HG02981 (cell line): ENCODE measurements around the gene F13A1.

Experiments
- ATAC-seq: cut with Tn5 transposase; IDR thresholded peaks from one replicate; pipeline ENCODE4 v1.9.1; 2021; ENCODE audit warnings: mild to moderate bottlenecking, moderate library complexity; ENCODE audit not compliant: unreplicated experiment

The F13A1 gene

DNA sequence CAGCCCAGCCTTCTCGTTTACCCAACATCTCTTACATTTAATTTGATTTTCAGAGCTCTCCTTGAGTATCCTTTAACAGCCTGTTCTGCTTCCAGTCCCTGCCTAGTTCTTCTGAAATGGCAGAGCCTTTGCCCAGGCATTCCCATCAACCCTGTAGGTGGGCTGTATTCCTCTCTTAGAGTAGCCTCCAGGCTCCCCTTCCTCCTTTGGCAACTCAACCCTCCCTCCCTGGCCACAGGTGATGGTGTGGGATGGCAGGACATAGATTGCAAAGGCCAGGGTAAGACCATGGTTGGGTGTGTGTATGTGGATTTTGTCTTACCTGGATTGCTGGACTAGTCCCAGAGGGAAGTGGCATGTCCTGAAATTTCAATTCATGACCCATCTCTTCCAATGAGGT, 125.4 kb downstream of the F13A1 start:
- no peak for ATAC-seq

DNA sequence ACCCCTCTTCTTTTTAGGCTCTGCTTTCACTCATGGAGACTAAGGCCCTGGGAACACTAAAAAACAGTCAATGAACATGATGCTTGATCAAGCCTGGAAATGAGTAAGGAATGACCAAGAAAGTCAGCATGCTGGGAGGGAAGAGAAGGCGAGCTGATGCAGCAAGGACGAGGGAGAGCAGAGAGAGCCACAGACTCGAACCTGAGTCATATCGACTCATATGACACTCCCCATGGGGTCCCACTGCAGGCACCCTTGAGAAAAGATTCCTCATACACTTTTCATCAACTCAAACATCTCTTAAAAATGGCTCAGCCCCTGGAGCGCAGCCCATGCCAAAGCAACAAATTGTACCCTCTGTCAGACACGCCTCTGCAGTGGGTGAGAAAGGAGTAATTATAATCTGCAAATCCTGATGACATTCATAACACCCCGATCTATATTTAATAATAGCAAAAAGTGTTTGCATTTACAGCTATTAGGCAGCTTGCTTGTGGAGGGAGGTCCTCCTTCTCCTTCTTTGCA, 127.2 kb downstream of the F13A1 start:
- no peak for ATAC-seq

DNA sequence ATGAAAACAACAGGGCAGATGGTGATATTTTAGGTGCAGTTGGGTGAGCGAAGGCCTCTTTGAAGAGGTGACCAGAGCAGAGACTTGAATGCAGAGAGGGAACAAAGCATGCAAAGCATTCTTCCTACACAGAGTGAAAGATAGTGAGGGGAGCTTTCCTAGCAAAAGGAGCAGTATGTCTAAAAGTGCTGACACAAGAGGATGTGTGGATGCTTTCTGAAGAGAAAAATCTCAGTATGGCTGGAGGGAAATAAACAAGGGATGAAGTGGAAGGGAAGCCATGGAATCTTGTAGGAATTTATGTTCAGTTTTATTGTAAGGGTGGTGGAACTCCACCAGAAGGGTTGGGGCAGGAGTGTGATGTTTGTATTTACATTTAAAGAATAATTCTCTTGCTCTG, 128.6 kb downstream of the F13A1 start:
- no peak for ATAC-seq

DNA sequence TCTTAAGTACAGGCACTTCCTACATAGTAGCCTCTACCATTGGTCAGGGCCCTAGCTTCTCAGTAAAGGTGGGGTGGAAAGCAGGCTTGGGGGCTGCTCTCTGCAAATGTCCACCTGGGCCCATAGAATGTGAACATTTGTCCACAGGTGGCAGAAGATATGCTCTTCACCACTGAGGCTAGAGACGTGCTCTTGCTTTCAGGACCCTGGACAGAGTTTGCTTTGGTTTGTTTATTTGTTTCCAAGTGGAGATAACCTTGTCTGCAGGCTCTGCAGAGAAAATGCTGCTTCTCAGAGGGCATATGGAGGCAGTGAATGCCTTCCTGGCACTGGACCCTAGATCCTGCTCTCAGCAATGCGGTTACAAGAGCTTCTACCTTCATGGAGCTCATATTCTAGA, 129.0 kb downstream of the F13A1 start:
- ATAC-seq: no peak

DNA sequence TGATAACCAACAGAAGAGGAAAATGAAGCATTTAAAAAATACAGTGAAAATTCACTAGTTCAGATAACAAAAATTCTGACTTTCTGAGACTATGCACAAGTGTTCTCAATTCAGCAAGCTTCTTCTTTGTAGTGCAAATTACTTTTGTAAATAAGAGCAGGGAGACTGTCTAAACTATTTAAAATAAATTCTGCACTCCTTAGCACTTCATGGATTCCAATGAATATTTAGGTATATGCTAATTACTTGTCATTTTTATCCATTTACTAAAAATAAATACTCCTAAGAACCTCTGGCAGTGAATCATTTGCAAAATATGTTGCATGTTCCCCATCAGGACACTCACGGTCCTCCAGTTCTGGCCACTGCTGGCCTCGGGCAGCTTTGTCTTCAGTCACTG, 139.8 kb downstream of the F13A1 start:
- no peak for ATAC-seq

DNA sequence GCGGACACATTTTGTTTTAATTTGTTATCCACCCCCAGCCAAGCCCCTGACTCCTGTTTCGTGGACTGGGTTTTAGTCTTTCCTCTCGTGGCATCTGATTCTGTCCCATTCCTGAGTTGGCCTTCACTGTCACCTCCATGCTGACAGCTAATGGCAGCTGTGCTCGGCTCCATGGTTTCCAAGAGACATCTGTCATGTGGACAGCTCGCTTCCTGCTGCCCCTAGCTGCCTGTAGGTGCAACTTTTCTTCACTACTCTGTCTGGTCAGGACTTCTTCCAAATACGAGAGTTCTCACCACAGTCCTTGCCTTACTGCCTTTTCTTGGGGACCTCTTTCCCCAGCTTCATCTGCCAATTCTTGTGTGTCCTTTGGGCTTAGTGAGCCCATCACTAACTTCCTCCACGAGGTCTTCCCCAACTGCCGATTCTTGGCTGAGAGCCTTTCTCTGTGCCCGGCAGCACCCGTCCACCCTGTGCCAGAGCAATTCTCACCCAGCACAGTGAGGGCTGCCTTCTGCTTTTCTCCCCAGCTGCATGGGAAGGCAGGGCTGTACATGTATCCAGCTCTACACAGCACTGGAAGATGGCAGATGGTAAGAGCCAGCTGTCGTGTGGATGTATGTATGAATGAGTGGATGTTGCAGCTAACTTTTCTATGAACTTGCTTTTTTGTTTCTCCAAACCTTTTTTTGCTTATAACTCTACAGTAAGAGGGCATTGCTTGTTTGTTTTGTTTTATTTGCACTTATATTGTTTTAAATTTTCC, 140.4 kb downstream of the F13A1 start:
- no peak for ATAC-seq

DNA sequence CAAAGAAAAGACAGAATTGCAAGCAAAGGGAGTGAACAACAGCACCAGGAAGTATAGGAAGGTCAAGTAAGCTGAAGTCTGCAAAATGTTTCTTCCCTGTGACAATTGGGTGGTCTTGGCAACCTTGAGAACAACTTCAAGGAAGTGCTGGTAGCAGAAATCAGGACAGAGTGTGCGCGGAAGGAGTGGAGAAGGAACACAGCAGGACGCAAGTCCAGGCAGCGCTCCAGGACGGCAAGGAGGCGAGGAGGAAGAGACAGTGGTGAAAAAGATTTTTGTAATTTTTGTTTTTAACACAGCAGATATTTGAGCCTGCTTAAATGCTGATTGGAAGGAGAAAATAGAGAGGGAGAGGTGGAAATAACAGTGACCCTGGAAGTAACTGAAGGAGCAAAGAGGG, 141.7 kb downstream of the F13A1 start:
- ATAC-seq: no peak

DNA sequence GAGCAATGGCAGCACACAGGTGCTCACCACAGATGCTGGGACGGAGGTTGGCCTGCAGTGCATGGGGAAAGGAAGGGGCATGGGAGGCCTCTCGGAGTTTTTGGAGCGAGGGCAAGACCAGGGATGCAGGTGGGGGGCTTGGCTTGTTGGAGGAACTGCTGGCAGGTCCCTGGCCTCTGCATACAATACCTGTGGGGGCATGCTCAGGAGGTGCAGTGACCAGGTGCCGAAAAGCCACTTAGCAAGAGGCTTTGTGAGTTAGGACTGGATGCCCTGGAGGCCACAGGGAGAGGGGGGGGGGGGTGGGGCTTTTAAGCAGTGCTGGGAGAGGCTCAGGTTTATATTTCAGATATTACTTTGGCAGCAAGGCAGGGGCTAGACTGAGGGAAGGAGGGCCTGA, 142.7 kb downstream of the F13A1 start:
- no peak for ATAC-seq

DNA sequence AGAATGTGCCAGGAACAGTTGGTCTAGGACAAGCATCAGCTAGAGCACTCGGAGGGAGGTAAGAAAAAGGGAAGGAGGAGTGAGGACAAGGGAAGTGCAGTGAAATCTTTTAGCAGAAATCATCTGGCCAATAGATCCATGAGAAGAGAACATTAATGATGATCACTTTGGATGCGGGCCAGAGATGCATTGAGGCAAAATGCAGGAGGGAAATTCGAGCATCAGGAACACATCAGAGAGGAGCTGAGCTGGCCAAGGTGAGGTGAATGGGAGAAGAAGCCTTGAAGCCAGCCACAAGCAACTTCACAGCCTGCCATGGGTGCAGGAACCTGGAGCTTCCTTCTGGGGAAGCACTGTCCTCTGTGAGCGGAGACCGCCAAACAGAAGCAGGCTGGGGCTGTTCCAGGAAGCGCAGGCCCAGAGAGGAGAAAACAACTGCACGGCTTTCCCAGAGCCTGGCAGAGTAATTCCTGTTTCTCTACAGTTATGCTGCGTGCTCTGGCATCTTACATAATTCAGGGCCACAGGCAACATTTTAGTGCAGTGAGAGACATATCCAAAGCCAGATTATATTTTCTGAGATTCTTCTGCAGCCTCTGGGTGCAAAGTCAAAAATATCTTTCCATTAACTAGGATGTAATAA, 143.8 kb downstream of the F13A1 start:
- no peak for ATAC-seq

DNA sequence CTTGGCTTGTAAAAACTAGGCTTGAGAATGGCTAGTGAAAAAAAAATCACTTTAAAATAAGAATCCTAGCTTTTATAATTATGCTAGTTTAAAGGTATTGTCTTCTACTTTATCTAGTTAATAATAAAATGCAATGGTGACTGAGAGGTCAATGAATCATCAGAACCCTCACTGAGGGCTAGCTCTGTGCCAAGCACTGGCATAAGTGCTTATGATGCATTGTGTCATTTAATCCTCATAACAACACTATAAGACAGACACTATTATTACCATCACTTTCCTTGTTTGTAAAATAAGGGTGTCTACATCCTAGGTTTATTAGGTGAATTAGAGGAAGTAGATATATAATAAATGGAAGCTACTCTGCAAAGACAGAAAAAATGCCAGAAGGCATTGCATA, 144.3 kb downstream of the F13A1 start:
- no peak for ATAC-seq

DNA sequence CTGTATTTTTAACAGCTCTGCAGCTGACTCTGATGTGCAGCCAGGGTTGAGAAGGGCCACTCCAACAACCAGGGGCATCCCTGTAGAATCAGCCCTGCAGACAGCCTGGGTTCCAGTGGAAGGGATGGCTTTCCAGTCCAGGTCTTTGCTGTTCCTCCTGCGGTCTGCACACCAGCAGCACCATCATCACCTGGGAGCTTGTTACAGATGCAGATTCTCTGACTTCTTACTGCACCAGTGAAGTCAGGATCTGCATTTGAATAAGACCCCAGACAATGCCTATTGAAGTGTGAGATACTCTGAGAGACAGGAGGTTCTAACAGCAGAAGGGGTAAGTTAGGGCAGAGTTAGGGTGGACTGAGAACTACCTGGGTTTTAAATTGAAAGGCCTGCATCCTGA, 151.3 kb downstream of the F13A1 start:
- no peak for ATAC-seq

DNA sequence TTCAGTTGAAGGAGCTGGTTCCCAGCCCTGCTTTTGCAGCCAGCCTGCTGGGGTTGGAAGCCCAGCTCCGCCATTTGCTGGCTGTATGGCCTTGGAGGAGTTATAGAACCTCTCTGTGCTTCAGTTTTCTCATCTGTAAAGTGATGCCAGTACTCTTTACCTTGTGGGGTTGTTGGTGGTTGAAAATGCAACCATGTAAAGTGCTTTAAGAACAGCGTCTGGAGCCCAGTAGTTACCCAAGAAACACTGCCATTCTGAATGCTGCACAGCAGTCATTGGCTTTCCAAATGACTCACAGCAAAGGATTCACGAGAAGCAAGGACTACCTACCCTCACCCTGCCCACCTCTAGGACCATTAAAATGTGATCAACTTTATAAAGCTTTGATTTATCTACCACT, 154.4 kb downstream of the F13A1 start:
- ATAC-seq: no peak

DNA sequence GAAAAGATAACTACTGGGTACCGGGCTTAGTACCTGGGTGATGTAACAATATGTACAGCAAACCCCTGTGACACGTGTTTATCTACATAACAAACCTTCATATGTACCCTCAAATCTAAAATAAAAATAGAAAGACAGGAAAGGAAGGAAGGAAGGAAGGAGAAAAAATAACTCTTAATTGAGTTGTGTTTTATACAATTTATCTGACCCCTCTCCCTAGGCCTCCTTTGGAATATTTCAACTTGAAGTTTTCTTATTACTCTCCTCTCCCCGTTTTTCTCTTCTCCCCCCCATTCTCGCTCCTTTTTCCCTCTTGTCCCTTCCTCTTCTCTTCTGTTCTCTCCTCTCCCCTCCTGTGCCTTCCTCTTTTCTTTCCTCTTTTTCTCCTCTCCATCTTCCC, 156.1 kb downstream of the F13A1 start:
- ATAC-seq: no peak

DNA sequence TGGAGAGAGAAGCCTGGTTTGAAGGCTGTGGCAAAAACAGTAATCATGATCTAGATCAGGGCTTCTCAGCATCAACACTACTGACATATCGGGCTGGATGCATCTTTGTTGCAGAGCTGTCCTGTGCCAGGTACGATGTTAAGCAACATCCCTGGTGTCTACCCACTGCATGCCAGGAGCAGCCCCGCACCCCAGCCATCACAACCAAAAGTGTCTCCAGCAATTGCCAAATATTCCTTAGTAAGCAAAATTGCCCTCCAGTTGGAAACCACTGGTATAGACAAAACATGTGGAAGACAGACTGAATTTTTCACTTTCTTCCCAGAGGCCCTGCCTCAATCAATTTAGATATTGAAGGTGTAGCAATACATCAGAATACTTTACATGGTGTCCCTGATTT, 166.1 kb downstream of the F13A1 start:
- no peak for ATAC-seq

DNA sequence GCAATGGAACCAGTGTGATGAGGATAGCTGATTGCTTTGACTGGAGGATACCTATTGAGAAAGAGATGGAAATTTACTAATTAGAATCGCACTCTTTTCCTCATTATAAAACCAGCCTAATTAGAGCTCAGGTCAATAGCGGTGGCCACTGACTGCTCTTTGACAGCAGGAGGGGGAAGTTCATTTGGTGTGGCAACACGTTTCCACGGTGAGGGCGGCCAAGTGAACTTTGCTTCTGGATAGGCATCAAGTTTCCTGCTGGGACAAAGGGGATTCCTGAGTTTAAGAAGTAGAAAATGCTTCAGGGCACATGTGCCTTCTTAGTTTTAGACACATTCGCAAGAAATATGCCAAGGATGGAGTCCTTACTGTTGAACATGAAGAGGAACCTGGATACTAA, 168.4 kb downstream of the F13A1 start:
- ATAC-seq: no peak

DNA sequence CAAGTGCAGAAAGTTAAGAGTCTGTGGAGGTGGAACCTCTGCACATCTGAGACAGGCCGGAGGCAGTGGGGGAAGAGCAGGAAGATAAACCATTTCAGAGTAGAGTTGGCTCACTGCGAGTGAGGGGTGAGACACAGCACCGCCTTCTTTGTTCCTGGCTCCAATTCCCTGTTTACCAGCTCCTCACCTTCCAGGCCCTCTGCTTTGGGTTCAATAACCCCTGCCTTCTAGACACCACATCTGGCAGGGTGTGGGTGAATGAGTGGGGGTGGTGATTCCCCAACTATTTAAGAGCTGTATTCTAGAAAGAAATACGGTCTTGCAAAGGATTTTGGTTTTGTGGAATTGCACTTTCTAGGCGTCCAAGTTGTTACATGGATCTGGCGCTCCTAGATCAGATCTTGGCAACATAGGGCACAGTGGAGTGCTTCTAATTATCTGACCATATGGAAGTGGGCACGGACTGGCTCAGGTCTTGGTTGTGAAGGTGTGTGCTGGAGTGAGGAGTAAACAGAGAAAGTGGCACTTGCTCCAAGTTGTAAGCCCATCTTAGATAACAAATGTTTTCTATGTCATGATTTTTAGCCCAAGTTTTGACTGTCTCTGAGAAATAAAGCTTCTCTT, 172.2 kb downstream of the F13A1 start:
- ATAC-seq: no peak

DNA sequence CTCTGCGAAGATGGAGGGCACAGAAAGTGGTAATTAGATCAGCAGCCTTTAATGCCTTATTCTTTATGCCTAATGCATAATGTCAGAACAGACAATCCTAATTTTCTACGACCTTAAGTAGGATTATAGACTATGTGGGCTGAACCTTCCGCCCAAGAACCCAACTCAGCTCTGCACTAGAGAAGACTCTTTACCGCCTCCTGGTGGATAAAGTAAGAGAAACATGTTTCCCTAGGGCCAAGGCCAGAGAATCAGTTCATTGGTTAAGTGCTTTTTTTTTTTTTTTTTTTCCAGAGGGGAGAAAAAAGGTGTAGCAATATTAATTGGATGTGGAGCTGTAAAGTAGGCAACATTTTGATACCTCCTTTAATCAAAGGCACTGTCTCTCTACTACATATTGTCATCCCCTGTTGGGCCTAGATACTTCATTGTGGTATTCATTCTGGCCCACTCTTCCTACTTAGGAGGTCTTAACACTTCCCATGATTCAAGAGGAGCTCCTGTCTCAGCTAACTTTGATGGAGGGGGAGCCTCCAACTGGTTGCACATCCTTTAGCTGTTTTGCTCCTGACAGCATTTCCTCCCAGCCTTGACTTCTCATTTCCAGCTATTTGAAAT, 188.9 kb downstream of the F13A1 start:
- ATAC-seq: no peak

DNA sequence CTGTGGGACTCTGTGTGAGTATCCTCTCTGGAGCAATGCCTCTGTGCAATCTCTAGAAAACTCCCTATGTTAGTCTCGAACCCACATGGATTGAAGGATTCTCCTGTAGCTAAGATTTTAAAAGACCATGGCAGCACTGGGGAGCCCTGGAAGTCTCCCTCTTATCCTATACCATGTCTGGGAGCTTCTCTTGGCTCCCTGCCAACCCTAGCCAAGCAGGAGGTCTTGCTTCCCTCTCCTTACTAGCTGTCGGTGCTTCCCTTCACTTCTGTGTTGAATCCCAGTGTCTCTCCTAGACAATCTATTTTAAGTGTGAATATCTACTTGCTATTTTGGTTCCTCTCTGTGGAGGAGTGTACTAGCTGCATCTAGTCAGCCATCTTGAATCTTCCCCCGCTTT, 195.0 kb downstream of the F13A1 start:
- ATAC-seq: no peak

DNA sequence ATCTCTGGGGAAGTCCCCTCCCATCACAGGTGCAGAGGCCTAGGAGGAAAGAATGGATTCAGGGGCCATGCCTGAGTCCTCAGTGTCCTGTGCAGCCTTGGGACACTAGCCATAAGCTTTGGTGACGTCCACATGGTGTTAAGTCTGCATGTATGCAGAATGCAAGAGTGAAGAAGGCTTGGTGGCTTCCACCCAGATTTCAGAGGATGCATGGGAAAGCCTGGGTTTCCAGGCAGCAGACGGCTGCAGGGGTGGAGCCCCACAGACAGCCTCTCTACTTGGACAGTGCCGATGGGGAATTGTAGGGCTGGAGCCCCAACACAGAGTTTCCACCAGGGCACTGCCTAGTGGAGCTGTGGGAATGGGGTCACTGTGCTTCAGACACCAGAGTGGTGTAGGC, 196.7 kb downstream of the F13A1 start:
- ATAC-seq: no peak

DNA sequence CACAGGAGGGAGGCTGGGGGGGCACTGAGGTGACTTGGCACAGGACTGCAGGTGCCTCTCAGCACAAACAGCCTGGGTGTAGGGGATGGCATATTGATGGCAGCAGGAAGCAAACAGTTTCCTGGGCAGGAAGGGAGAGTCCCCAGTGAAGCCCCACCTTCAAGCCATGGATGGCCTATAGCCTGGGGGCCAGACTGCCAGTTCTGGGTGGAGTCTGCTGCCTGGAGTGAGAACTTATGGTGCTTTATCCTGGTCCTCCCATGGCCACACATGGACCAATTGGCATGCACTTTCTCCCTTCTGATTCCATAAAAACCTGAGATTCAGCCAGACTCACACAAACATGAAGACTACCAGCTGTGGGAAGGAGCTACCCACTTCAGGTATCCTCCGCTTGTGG, 198.5 kb downstream of the F13A1 start:
- ATAC-seq: no peak

DNA sequence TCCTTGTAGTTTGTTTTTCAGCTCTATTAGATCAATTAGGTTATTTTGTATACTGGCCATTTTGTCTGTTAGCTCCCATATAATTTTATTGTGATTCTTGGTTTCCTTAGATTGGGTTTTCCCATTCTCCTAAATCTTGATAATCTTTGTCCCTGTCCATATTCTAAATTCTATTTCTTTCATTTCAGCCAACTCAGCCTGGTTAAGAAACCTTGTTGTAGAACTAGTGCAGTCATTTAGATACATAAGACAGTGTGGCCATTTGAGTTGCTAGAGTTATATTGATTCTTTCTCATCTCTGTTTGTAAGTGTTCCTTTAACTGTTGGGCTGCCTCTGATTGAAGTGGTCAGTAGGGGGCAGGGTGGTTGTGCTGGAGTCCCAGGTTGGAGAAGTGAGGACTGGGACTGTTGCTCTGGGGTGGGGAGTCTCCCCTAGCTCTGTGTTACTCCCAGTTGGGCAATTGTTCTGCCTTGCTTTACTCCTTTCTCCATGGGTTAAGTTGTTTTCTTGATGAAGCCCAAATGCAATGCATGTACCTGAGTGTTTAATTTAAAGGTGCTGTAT, 214.9 kb downstream of the F13A1 start:
- no peak for ATAC-seq
